CD4-positive, alpha-beta T cell treated with Interleukin-4 for 4 hours (primary cell): ENCODE data around the gene COG7.
"Not testable (repeated sequence)": the region's sequence is repeated elsewhere in the genome, so short reads cannot be mapped to it uniquely, and the experiment has no call there.

Experiments
- DNase-seq: peaks from one replicate; pipeline ENCODE4 v3.0.0-alpha.2; 2020

The COG7 gene

DNA sequence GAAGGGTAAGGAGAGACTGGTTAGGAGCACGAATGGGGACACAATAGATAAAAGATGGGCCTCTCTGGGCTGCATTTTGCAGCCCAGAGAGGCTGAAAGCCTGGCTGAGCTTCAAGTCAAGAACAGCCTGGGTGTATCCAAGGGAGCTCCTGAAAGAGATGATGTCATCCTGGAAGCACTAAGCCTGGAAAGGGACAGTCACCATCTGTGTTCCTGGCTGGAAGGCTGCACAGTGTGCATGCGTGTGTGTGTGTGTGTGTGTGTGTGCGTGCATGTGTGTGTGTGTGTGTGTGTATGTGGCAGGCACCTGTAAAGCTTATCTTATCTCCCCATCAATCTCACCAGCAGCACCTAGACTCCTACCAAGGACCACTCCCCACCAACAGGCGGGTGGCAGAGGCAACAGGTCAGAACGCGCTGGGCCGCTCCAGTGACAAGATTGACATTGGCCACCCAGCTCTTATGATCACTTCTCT lies 44.1 kb downstream of the COG7 start:
- no peak for DNase-seq

DNA sequence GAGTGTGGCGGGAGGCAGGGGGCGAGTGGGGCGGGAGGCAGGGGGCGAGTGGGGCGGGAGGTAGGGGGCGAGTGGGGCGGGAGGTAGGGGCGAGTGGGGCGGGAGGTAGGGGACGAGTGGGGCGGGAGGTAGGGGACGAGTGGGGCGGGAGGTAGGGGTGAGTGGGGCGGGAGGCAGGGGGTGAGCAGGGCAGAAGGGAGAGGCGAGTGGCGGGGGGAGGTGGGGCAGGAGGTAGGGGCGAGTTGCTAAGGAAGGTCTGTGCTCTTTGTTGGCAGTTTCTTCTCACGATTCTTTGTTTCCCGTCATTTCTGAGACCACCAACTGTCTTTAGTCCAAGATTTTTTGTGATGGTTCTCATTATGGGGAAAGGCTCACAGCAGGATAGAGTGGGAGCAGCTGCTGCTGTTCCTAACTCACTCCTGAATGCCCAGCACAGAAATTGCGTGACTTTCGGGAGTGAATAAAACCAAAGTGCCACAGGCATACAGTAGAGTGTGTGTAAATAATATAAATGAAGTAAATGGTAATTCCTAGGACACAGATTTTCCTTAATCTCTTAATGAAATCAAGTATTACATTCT lies 44.7 kb downstream of the COG7 start:
- no peak for DNase-seq

- no peak for DNase-seq
Measured at GRCh38 chr16:23407436-23408127, 45.4 kb downstream of the COG7 start.

- no peak for DNase-seq
Measured at GRCh38 chr16:23406546-23407240, 46.3 kb downstream of the COG7 start.

- DNase-seq = no peak
Measured at GRCh38 chr16:23406024-23406423, 47.0 kb downstream of the COG7 start.

DNA sequence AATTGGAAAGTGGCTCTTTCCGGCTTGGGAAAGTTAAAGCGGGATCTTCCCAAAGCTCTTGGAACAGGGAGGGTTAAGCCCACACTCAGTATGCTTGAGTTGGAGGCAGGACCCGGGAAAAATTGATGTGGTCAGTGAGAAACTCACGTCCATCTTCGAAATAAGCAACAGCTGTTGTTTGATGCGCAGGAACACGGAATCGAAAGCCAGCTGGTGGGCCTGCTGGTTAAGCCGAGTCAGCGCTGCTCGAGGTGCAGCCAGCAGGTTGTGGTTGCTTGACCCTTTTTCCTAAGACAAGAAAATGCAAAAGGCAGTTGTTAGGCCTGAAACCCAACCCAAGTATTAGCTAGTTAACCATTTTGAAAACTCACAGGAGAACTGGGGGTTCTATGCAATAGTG lies 49.4 kb downstream of the COG7 start:
- no peak for DNase-seq

DNA sequence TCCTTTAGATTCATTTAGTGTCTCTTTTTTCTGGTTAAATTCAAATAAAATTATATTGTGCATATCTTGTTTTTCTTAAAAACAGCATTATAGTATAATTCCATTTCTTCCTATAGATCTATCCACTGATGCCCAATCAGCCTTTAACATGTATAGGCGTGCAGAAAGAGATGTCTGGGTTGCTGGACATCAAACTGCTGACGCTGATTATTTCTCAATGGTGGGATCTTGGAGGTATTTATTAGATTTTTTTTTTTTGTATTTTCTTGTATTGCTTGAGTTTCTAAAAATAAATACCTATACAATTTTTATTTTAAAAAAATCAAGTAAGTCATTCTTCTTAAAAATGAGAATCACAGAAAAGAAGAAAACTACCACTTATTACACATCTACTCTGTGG lies 50.9 kb downstream of the COG7 start:
- no peak for DNase-seq

GRCh38 chr16:23401139-23401538 lies 51.9 kb downstream of the COG7 start:
- no peak for DNase-seq

- not testable (repeated sequence) for DNase-seq
Measured at GRCh38 chr16:23400447-23400846, 52.5 kb downstream of the COG7 start.

GRCh38 chr16:23398987-23399805 lies 53.8 kb downstream of the COG7 start:
- DNase-seq = no peak

GRCh38 chr16:23397464-23397863 lies 55.5 kb downstream of the COG7 start:
- DNase-seq = no peak

GRCh38 chr16:23395732-23396131 lies 57.3 kb downstream of the COG7 start:
- DNase-seq = no peak

DNA sequence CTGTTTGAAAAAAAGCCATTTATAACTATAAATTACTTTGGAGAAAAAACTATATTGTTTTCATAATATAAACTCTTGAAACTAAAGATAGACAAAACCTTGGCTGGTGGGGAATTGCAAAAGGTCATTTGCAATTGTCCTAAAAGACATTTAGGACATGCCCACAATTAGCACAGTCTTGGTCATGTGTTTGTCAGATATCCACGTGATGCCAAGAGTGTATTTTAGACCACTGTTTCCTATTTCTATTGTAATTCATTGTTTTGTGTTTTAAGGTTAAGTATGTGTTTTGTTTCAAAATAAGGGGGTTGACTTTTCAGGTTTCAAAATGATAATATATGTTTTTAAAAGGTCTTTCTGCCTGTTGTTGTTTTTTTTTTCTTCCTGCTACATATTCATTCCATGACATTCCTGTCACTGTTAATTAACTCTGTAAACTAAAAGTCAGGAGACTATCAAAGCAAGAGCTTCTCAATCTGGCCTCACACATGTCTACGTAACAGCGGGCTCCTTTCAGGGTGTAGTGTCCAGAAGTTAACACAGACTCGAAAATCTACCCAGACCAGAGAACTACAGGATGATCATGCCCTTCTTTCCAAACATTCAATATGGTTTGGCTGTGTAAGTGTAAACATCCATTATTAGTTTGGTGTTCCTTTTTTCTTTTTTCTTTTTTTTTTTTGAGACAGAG lies 58.7 kb downstream of the COG7 start:
- DNase-seq = no peak

DNA sequence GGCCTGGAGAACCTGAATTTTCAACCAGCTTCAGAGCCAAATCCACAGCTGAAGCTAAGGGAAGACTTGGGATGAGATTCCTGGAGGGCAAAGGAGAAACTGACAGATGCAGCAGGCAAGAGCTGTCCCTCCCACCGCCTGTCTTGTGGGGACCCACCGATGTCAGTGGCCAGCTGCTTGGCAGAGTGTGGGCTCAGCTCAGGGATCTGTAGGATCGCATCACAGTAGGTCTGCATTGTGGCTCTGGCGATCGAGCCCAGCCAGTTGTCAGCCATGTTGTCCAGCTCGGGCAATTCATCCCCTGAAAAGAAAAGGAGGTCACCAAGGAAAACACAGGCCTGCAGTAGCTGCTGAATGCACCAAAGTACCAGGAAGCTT lies 60.8 kb downstream of the COG7 start:
- no peak for DNase-seq

- DNase-seq = no peak
Measured at GRCh38 chr16:23391381-23392222, 61.4 kb downstream of the COG7 start.

DNA sequence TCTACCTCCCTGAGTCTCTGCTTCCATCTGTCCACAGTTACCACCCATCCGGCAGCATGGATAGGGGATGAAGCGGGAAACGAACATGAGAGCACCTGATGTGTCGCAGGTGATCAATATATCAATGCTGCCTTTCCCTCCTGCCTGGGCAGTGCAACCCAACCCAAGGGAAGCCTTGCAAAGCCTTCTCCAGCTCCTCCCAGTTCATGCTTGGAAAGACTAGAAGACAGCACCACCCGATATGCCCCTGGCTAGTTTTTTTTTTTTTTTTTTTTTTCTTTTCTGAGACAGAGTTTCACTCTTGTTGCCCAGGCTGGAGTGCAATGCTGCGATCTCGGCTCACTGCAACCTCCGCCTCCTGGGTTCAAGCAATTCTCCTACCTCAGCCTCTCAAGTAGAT lies 63.1 kb downstream of the COG7 start:
- DNase-seq = not testable (repeated sequence)

GRCh38 chr16:23389201-23389600 lies 63.8 kb downstream of the COG7 start:
- no peak for DNase-seq

GRCh38 chr16:23388786-23389185 lies 64.2 kb downstream of the COG7 start:
- DNase-seq = no peak

DNA sequence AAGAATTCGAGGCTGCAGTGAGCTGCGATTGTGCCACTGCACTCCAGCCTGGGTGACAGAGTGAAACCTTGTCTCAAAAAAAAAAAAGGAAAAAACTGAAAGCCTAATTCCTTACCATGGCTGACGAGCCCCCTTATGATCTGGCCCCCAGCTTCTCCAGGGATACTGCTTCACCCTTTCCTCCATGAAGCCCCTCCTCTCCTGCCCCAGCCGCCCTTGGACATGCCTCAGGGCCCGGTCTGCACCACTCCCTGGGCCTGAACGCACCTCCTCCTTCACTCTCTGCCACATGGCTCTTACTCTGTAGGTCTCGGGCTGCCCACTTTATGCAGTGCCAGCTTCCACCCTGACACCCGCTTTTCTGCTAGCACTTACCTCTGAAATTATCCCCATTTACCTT lies 65.3 kb downstream of the COG7 start:
- DNase-seq = no peak

- DNase-seq = no peak
Measured at GRCh38 chr16:23385441-23385840, 67.5 kb downstream of the COG7 start.

DNA sequence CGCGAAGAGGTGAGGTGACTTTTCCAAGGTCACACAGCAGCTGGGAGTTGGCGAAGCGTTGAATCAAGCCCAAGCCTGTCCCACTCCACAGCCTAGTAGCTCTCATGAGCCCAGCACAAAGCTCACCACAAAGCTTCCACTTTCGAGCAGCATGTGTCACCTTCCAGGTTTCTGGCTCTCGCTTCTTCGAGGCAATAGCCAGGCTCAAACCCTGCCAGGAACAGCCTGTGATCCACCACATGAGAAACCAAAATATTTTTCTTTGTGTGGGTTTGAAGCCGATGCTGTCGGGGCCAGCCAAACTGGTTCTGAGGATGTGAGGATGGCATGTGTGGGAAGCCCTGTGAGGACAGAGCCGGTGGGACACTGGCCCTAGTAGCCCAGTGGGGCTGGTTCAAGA lies 68.1 kb downstream of the COG7 start:
- no peak for DNase-seq

GRCh38 chr16:23383881-23384280 lies 69.1 kb downstream of the COG7 start:
- DNase-seq = no peak
